Keratinocyte (primary cell): ENCODE data around the gene SEMA3C.

ENCODE experiments used
- EZH2 ChIP-seq: IDR thresholded peaks from one replicate; pipeline ENCODE4 v1.6.1; 2012; ENCODE audit warnings: inconsistent platforms, mild to moderate bottlenecking, low read length, moderate library complexity
- TF ChIP-seq, protein P1 (sequence below), 3 experiments: IDR thresholded peaks in 1 of 3; conservative IDR thresholded peaks in 1 of 3; optimal IDR thresholded peaks in 1 of 3; 2 replicates in 2 of 3; 3 replicates in 1 of 3; pipeline versions ENCODE3 to v1.5.1; 2011; ENCODE audit warnings: low read length in 3 of 3, mild to moderate bottlenecking in 3 of 3, moderate library complexity in 2 of 3, control low read depth in 1 of 3, inconsistent platforms in 1 of 3; ENCODE audit not compliant: insufficient read depth in 2 of 3; ENCODE audit errors: extremely low read depth in 1 of 3

- TF ChIP-seq, protein P1, sequence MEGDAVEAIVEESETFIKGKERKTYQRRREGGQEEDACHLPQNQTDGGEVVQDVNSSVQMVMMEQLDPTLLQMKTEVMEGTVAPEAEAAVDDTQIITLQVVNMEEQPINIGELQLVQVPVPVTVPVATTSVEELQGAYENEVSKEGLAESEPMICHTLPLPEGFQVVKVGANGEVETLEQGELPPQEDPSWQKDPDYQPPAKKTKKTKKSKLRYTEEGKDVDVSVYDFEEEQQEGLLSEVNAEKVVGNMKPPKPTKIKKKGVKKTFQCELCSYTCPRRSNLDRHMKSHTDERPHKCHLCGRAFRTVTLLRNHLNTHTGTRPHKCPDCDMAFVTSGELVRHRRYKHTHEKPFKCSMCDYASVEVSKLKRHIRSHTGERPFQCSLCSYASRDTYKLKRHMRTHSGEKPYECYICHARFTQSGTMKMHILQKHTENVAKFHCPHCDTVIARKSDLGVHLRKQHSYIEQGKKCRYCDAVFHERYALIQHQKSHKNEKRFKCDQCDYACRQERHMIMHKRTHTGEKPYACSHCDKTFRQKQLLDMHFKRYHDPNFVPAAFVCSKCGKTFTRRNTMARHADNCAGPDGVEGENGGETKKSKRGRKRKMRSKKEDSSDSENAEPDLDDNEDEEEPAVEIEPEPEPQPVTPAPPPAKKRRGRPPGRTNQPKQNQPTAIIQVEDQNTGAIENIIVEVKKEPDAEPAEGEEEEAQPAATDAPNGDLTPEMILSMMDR (optimal IDR thresholded peaks at IDR 0.05 in 1 of 3, IDR thresholded peaks at IDR 0.05 in 1 of 3, conservative IDR thresholded peaks at IDR 0.05 in 1 of 3; ENCODE audit: extremely low read depth in 1 of 3, insufficient read depth in 2 of 3, low read length in 3 of 3): no peak
- TF ChIP-seq EZH2: no peak
Measured at GRCh38 chr7:80935991-80936780, 17.3 kb upstream of the SEMA3C start.
